NCI-H774 (cell line): ENCODE results near the gene VILL.
"Not testable (repeated sequence)": the region's sequence is repeated elsewhere in the genome, so short reads cannot be mapped to it uniquely, and the experiment has no call there.

Experiments
- DNase-seq: peaks from one replicate; lab custom pipeline; 2025; lab: John Stamatoyannopoulos, UW

Gene VILL

DNA sequence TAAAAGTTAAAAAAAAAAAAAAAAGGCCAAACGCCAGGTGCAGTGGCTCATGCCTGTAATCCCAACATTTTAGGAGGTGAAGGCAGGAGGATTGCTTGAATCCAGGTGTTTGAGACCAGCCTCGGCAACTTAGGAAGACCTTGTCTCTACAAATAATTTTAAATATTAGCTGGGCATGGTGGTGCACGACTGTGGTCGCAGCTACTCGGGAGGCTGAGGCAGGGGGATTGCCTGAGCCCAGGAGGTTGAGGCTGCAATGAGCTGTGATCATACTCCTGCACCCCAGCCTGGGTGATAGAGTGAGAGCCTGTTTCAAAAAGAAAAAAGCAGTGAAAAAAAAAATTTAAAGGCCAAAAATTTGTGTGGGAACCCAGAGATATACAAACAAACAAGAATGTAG is 45.7 kb downstream of the VILL start:
- no peak for DNase-seq

DNA sequence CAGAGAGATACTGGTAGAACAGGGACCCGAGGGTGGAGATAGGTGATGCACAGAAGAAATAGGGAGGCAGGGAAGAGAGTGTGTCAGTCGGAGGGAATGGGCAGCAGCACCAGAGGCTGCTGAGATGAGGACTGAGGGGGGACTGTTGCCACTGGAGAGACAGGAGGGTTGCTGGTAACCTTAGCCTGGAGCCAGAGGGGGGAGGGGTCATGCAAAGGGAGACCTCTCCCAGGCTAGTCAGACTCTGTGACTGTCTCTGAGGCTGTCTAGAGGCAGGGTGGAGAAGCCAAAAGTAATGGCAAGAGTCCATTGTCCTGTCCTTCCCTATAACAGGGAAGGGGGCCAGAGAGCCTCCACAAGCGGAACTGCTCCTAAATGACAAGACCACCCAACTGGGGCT is 46.3 kb downstream of the VILL start:
- DNase-seq = no peak

DNA sequence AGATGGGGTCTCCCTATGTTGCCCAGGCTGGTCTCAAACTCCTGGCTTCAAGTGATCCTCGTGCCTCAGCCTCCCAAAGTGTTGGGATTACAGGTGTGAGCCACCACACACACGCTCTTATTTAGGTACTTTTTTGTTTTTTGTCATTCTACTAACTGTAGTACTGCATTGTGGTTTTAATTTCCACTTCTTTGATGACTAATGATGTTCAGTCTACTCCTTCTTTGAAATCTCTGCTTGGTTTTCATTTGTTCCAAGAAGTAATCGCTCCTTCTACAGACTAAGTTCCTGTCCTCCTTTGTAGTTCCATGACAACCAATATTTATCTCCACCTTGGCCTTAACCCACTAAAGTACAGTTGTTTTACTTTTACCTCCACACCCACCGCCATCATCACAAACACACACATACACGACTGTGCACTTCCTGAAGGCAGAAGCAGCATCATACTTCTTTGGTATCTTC is 47.9 kb downstream of the VILL start:
- DNase-seq = no peak

GRCh38 chr3:38039101-38039898 is 48.7 kb downstream of the VILL start, which contains the start of gene DLEC1:
TSS of gene DLEC1 (plus strand) at chr3:38039208. CDS start at chr3:38039226, 18 bp downstream.
- DNase-seq = no peak

GRCh38 chr3:38039899-38040261 is 49.3 kb downstream of the VILL start:
- DNase-seq = no peak

DNA sequence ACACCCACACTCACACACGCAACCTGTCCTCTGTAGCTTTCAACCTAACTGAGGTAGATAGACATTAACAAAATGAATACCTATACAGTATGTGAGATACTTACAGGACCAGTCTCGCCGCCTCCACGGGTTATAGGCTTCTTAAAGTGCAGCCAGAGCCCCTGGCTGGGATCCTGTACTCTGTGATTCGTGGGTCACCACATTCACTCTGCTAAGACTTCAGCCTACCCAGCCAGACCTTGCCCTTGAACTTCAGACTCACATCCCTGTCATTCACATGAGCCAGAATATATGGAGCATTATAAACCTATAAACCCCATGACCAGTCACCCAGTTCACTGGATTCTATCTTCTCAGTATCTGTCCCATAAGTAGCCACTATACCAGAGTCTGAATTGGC is 49.8 kb downstream of the VILL start:
- DNase-seq = no peak

DNA sequence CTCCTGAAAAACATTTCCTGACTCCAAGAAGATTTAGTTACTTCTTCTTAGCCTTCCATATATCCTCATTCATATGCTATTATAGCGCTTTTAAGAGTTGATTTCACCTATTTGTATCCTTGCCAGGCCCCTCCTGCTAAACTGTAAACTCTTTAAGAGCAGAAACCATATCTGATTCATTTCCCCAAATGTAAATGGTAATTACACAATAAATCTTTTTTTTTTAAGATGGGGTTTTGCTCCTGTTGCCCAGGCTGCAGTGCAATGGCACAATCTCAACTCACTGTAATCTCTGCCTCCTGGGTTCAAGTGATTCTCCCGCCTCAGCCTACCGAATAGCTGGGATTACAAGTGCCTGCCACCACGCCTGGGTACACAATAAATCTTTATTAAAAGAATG is 52.9 kb downstream of the VILL start:
- no peak for DNase-seq

DNA sequence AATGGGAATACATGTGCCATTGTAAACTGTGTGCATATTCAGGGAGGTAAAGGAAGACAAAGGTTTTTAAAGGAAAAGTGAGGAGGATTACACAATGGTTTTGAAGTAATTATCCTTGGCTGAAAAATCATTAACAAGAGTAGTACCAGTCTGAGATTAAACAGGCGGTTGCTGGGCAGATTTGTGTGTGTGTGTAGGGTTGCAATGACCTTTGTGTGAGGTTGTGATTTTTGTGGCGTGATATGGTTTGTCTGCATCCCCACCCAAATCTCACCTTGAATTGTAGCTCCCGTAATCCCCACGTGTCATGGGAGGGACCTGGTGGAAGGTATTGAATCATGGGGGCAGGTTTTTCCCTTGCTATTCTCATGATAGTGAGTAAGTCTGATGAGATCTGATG is 55.4 kb downstream of the VILL start:
- no peak for DNase-seq

GRCh38 chr3:38046821-38047220 is 56.2 kb downstream of the VILL start:
- no peak for DNase-seq

GRCh38 chr3:38047896-38048295 is 57.3 kb downstream of the VILL start:
- DNase-seq = no peak

- DNase-seq = no peak
Observed at GRCh38 chr3:38049358-38050126, 59.0 kb downstream of the VILL start.

DNA sequence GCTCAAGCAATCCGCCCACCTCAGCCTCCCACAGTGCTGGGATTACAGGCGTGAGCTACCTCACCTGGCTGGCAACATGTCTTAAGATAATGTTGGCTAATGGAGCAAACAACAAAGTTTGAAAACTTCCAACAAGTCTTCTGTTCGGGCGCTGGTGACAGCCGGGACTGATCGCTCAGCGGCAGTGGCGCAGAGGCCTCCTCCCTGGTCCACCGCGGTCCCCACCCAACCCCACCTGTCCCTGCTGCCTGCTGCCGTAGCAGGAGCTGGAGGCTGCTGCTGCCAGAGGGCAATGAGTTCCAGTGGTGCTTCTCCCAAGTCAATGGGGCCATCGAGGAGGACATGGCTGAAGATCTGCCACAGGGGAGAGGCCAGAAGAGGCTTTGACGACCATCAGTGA is 60.5 kb downstream of the VILL start:
- no peak for DNase-seq

DNA sequence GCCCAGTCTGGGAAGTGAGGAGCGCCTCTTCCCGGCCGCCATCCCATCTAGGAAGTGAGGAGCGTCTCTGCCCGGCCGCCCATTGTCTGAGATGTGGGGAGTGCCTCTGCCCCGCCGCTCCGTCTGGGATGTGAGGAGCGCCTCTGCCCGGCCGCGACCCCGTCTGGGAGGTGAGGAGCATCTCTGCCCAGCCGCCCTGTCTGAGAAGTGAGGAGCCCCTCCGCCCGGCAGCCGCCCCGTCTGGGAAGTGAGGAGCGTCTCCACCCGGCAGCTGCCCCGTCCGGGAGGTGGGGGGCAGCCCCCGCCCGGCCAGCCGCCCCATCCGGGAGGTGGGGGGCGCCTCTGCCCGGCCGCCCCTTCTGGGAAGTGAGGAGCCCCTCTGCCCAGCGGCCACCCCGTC is 62.7 kb downstream of the VILL start:
- DNase-seq = not testable (repeated sequence)

- DNase-seq = not testable (repeated sequence)
Observed at GRCh38 chr3:38053813-38054498, 63.4 kb downstream of the VILL start.

- DNase-seq = no peak
Observed at GRCh38 chr3:38054499-38055001, 64.0 kb downstream of the VILL start.
